ENCODE results near the gene YAF2. TPM values are rescaled to one million over a fixed set of nuclear protein-coding genes. Genes with fewer than 3 reads are reported as not detected.

YAF2 gene
- total and polyA plus RNA-seq, 4 donors: 15.9 to 53.2 (median 33.0) TPM

DNA sequence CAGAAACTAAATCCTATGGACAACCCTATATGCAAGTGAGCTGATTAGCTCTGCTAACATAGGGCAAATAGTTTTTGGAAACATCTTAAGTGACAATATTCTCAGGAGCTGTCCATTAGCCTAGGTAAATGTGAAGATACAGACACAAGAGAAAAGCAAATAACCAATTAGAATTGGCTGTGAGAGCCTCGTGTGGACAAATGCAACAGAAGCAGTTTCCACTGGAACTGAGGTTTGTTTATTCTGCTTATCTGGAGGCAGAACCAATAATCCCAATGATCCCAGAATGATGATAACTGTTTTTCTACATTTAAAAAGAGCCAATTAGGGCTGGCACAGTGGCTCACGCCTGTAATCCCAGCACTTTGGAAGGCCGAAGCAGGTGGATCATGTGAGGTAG, 43.2 kb upstream of the YAF2 start:
- H3K27me3 ChIP-seq (ENCODE audit: control insufficient read depth in 1 of 2, insufficient read depth in 2 of 2, low read length in 1 of 2): no peaks in the 10 kb centered on the region
- DNase-seq: no peak
- 52 to 56% methylated on average over 3 of the region's 3 CpGs for WGBS, 2 donors
- H3K36me3 ChIP-seq (ENCODE audit: control insufficient read depth in 1 of 2, insufficient read depth in 2 of 2, low read length in 1 of 2): no peaks in the 10 kb centered on the region
- no peak overlapping the region for H3K4me3 ChIP-seq (ENCODE audit: low read length in 2 of 2)
- no peaks in the 10 kb centered on the region for H3K4me1 ChIP-seq (ENCODE audit: control insufficient read depth in 1 of 2, insufficient read depth in 2 of 2, low read length in 2 of 2)
- no peaks in the 10 kb centered on the region for H3K9me3 ChIP-seq (ENCODE audit: control insufficient read depth, low read length)
- no peak for ATAC-seq (ENCODE audit: low FRiP score)
- intact Hi-C loops (cut with DNase I): no loop called here
- H3K27ac ChIP-seq (ENCODE audit: low read depth in 1 of 2, low read length in 2 of 2): no peak overlapping the region

DNA sequence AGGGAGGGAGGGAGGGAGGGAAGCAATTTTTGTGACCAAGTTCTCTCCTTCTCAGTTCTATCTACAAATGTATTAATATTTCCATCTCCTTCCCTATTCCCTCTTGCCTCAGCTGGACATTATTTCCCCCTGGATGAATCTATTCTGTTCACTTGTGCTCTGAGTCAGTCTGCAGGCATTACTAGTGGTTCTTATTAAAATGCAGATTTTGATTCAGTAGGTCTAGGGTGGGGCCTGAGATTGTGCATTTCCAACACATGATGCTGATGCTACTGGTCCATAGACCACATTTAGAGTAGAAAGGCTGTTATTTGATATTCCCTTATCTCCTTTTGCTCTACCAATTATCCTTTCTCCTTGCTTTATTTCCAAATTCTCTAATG, 40.1 kb upstream of the YAF2 start:
- no peaks in the 10 kb centered on the region for H3K36me3 ChIP-seq (ENCODE audit: control insufficient read depth in 1 of 2, insufficient read depth in 2 of 2, low read length in 1 of 2)
- intact Hi-C loops (cut with DNase I): no loop called here
- ATAC-seq (ENCODE audit: low FRiP score) (no peak), DNase-seq (no peak)
- no peaks in the 10 kb centered on the region for H3K27me3 ChIP-seq (ENCODE audit: control insufficient read depth in 1 of 2, insufficient read depth in 2 of 2, low read length in 1 of 2)
- H3K9me3 ChIP-seq (ENCODE audit: control insufficient read depth, low read length): no peaks in the 10 kb centered on the region
- H3K27ac ChIP-seq (ENCODE audit: low read depth in 1 of 2, low read length in 2 of 2): no peak overlapping the region
- no peak overlapping the region for H3K4me3 ChIP-seq (ENCODE audit: low read length in 2 of 2)
- H3K4me1 ChIP-seq (ENCODE audit: control insufficient read depth in 1 of 2, insufficient read depth in 2 of 2, low read length in 2 of 2): no peaks in the 10 kb centered on the region

DNA sequence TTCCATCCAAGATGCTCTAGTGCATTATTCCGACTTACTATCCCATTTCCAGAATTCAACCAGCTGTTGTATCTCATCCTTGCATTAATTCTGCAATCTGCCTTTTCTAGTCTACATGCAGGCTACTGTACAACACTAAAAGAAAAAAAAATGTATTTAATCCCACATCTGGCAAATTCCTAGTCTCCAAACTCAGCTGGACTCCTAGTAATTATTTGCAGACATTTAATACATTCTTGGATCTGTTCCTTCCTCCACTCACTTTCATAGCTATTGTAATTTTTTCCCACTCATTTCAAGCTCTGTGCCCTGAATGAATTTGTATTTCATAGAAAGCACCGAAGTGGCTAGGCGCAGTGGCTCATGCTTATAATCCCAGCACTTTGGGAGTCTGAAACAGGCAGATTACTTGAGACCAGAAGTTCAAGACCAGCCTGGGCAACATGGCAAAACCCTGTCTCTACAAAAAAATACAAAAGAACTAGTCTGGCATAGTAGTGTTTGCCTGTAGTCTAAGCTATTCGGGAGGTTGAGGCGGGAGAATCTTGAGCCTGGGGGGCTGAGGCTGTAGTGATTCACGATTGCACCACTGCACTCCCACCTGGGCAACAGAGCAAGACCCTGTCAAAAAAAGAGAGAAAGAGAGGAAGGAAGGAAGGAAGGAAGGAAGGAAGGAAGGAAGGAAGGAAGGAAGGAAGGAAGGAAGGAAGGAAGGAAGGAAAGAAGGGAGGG, 39.5 kb upstream of the YAF2 start:
- H3K4me1 ChIP-seq (ENCODE audit: control insufficient read depth in 1 of 2, insufficient read depth in 2 of 2, low read length in 2 of 2): no peaks in the 10 kb centered on the region
- no peaks in the 10 kb centered on the region for H3K9me3 ChIP-seq (ENCODE audit: control insufficient read depth, low read length)
- H3K27ac ChIP-seq (ENCODE audit: low read depth in 1 of 2, low read length in 2 of 2): no peak overlapping the region
- no peaks in the 10 kb centered on the region for H3K36me3 ChIP-seq (ENCODE audit: control insufficient read depth in 1 of 2, insufficient read depth in 2 of 2, low read length in 1 of 2)
- no peak for DNase-seq
- H3K27me3 ChIP-seq (ENCODE audit: control insufficient read depth in 1 of 2, insufficient read depth in 2 of 2, low read length in 1 of 2): no peaks in the 10 kb centered on the region
- H3K4me3 ChIP-seq (ENCODE audit: low read length in 2 of 2): no peak overlapping the region
- 51 to 57% methylated on average over 6 of the region's 6 CpGs for WGBS, 2 donors
- ATAC-seq (ENCODE audit: low FRiP score): no peak
- intact Hi-C loops (cut with DNase I): no loop called here

DNA sequence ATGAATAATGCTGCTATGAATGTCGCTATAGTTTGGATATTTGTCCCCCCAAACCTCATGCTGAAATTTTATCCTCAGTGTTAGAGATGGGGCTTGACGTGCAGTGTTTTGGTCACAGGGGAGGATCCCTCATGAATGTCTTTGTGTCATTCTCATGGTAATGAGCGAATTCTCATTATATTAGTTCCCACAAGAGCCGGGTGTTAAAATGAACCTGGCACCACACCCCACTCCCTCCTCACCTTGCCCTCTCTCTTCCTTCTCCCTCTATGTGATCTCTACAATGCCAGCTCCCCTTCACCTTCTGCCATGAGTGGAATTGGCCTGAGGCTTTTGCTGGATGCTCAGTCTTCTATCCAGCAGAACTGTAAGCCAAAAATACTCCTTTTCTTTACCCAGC, 37.5 kb upstream of the YAF2 start:
- no peaks in the 10 kb centered on the region for H3K27me3 ChIP-seq (ENCODE audit: control insufficient read depth in 1 of 2, insufficient read depth in 2 of 2, low read length in 1 of 2)
- no peaks in the 10 kb centered on the region for H3K4me1 ChIP-seq (ENCODE audit: control insufficient read depth in 1 of 2, insufficient read depth in 2 of 2, low read length in 2 of 2)
- DNase-seq: no peak
- H3K27ac ChIP-seq (ENCODE audit: low read depth in 1 of 2, low read length in 2 of 2): no peak overlapping the region
- WGBS, 2 donors: 93 to 95% methylated on average over 4 of the region's 4 CpGs
- H3K36me3 ChIP-seq (ENCODE audit: control insufficient read depth in 1 of 2, insufficient read depth in 2 of 2, low read length in 1 of 2): no peaks in the 10 kb centered on the region
- ATAC-seq (ENCODE audit: low FRiP score): no peak
- intact Hi-C loops (cut with DNase I): no loop called here
- H3K4me3 ChIP-seq (ENCODE audit: low read length in 2 of 2): no peak overlapping the region
- no peaks in the 10 kb centered on the region for H3K9me3 ChIP-seq (ENCODE audit: control insufficient read depth, low read length)

DNA sequence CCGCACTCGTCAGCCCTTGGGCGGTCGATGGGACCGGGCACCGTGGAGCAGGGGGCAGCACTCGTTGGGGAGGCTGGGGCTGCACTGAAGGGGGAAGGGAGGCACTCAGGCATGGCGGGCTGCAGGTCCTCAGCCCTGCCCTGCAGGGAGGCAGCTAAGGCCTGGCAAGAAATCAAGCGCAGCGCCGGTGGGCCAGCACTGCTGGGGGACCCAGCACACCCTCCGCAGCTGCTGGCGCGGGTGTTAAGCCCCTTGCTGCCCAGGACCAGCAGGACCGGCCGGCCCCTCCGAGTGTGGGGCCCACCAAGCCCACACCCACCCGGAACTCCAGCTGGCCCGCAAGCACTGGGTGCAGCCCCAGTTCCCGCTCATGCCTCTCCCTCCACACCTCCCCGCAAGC, 35.7 kb upstream of the YAF2 start:
- H3K9me3 ChIP-seq (ENCODE audit: control insufficient read depth, low read length): no peaks in the 10 kb centered on the region
- intact Hi-C loops (cut with DNase I): no loop called here
- H3K36me3 ChIP-seq (ENCODE audit: control insufficient read depth in 1 of 2, insufficient read depth in 2 of 2, low read length in 1 of 2): no peaks in the 10 kb centered on the region
- no peaks in the 10 kb centered on the region for H3K4me1 ChIP-seq (ENCODE audit: control insufficient read depth in 1 of 2, insufficient read depth in 2 of 2, low read length in 2 of 2)
- H3K27me3 ChIP-seq (ENCODE audit: control insufficient read depth in 1 of 2, insufficient read depth in 2 of 2, low read length in 1 of 2): no peaks in the 10 kb centered on the region
- DNase-seq (no peak), ATAC-seq (ENCODE audit: low FRiP score) (no peak)
- WGBS, 2 donors: 94 to 95% methylated on average over 19 to 21 of the region's 21 CpGs
- H3K4me3 ChIP-seq (ENCODE audit: low read length in 2 of 2): no peak overlapping the region
- H3K27ac ChIP-seq (ENCODE audit: low read depth in 1 of 2, low read length in 2 of 2): no peak overlapping the region

DNA sequence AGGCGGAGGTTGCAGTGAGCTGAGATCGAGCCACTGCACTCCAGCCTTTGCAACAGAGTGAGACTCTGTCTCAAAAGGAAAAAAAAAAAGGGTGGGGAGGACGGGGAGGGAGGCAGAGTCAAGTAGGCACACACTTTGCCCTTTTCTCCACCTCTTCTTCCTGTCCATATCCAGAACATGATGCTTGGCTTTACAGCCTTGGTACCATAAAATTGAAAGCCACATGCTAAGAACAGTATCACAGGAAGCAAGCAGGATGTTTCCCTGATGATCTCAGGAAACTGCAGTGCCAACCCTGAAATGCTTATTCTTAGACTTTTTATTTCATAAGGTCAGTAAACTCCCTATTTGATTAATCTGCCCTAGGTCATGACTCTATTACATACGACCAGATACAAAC, 32.5 kb upstream of the YAF2 start:
- Histone ChIP-seq H3K9me3 (ENCODE audit: control insufficient read depth, low read length) (no peaks in the 10 kb centered on the region), H3K4me1 (ENCODE audit: control insufficient read depth in 1 of 2, insufficient read depth in 2 of 2, low read length in 2 of 2) (no peaks in the 10 kb centered on the region), H3K27ac (ENCODE audit: low read depth in 1 of 2, low read length in 2 of 2) (no peak overlapping the region), H3K27me3 (ENCODE audit: control insufficient read depth in 1 of 2, insufficient read depth in 2 of 2, low read length in 1 of 2) (no peaks in the 10 kb centered on the region), H3K4me3 (ENCODE audit: low read length in 2 of 2) (no peak overlapping the region), H3K36me3 (ENCODE audit: control insufficient read depth in 1 of 2, insufficient read depth in 2 of 2, low read length in 1 of 2) (no peaks in the 10 kb centered on the region)
- ATAC-seq (ENCODE audit: low FRiP score): no peak
- 71 to 73% methylated on average over 4 of the region's 4 CpGs for WGBS, 2 donors
- intact Hi-C loops (cut with DNase I): no loop called here
- DNase-seq: no peak

GRCh38 chr12:42267413-42268190, 29.6 kb upstream of the YAF2 start:
- H3K9me3 ChIP-seq (ENCODE audit: control insufficient read depth, low read length): no peaks in the 10 kb centered on the region
- no peak for DNase-seq
- WGBS, 2 donors: 83 to 85% methylated on average over 15 of the region's 15 CpGs
- H3K4me1 ChIP-seq (ENCODE audit: control insufficient read depth in 1 of 2, insufficient read depth in 2 of 2, low read length in 2 of 2): no peaks in the 10 kb centered on the region
- H3K27ac ChIP-seq (ENCODE audit: low read depth in 1 of 2, low read length in 2 of 2): no peak overlapping the region
- ATAC-seq (ENCODE audit: low FRiP score): no peak
- intact Hi-C loops (cut with DNase I): no loop called here
- H3K4me3 ChIP-seq (ENCODE audit: low read length in 2 of 2): no peak overlapping the region
- H3K27me3 ChIP-seq (ENCODE audit: control insufficient read depth in 1 of 2, insufficient read depth in 2 of 2, low read length in 1 of 2): no peaks in the 10 kb centered on the region
- no peaks in the 10 kb centered on the region for H3K36me3 ChIP-seq (ENCODE audit: control insufficient read depth in 1 of 2, insufficient read depth in 2 of 2, low read length in 1 of 2)

GRCh38 chr12:42266579-42267230, 28.7 kb upstream of the YAF2 start:
- Histone ChIP-seq H3K36me3 (ENCODE audit: control insufficient read depth in 1 of 2, insufficient read depth in 2 of 2, low read length in 1 of 2) (no peaks in the 10 kb centered on the region), H3K9me3 (ENCODE audit: control insufficient read depth, low read length) (no peaks in the 10 kb centered on the region), H3K27ac (ENCODE audit: low read depth in 1 of 2, low read length in 2 of 2) (no peak overlapping the region), H3K4me3 (ENCODE audit: low read length in 2 of 2) (no peak overlapping the region), H3K4me1 (ENCODE audit: control insufficient read depth in 1 of 2, insufficient read depth in 2 of 2, low read length in 2 of 2) (no peaks in the 10 kb centered on the region), H3K27me3 (ENCODE audit: control insufficient read depth in 1 of 2, insufficient read depth in 2 of 2, low read length in 1 of 2) (no peaks in the 10 kb centered on the region)
- intact Hi-C loops (cut with DNase I): no loop called here
- WGBS, 2 donors: 93 to 94% methylated on average over 17 of the region's 17 CpGs
- DNase-seq (no peak), ATAC-seq (ENCODE audit: low FRiP score) (no peak)

DNA sequence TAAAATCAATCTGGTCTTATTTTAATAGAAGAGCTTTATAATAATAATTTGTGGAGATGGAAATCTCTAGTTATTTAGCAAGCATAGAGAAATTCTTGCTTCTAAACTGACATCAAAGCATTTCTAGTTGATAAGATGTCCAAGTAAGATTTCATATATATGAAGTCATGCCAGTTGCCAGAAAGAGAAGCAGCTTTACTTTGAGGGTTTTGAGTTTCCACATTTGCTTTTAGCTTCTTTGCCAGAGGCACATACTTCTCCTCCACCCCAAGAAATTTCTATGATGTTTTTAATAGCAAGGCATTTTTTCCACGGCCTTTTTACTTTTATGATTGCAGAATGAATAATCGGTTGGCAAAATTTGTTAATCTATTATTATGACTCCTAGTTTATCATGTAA, 24.2 kb upstream of the YAF2 start:
- no peak for DNase-seq
- intact Hi-C loops (cut with DNase I): no loop called here
- H3K4me1 ChIP-seq (ENCODE audit: control insufficient read depth in 1 of 2, insufficient read depth in 2 of 2, low read length in 2 of 2): no peaks in the 10 kb centered on the region
- H3K4me3 ChIP-seq (ENCODE audit: low read length in 2 of 2): no peak overlapping the region
- no peak for ATAC-seq (ENCODE audit: low FRiP score)
- H3K27me3 ChIP-seq (ENCODE audit: control insufficient read depth in 1 of 2, insufficient read depth in 2 of 2, low read length in 1 of 2): no peaks in the 10 kb centered on the region
- no peak overlapping the region for H3K27ac ChIP-seq (ENCODE audit: low read depth in 1 of 2, low read length in 2 of 2)
- H3K9me3 ChIP-seq (ENCODE audit: control insufficient read depth, low read length): no peaks in the 10 kb centered on the region
- H3K36me3 ChIP-seq (ENCODE audit: control insufficient read depth in 1 of 2, insufficient read depth in 2 of 2, low read length in 1 of 2): no peaks in the 10 kb centered on the region
- 44 to 59% methylated on average over 2 of the region's 2 CpGs for WGBS, 2 donors

Data from aorta (tissue), 5 donors.